Stimulated activated CD4-positive, alpha-beta T cell treated with anti-CD3 and anti-CD28 coated beads, Interleukin-1b, Interleukin-23, amount 100 ng/mL, for 4 hours (primary cell): Measurements from ENCODE around the gene GM2A.
"Not testable (repeated sequence)": the region's sequence is repeated elsewhere in the genome, so short reads cannot be mapped to it uniquely, and the experiment has no call there.

Experiments used
- DNase-seq, 2 donors: peaks; one replicate each; pipeline ENCODE4 v3.0.0-alpha.2; 2020; ENCODE audit warnings: low read depth in 2 of 2

The GM2A gene

GRCh38 chr5:151251621-151252020 lies 1.4 kb upstream of the GM2A start:
- no peak for DNase-seq

- DNase-seq: no peak
Measured at GRCh38 chr5:151253605-151253950, 593 bp downstream of the GM2A start.

- no peak for DNase-seq
Measured at GRCh38 chr5:151254556-151254955, 1.6 kb downstream of the GM2A start.

GRCh38 chr5:151254990-151255389 lies 2.0 kb downstream of the GM2A start:
- not testable (repeated sequence) for DNase-seq

- no peak for DNase-seq
Measured at GRCh38 chr5:151255621-151256286, 2.8 kb downstream of the GM2A start.

GRCh38 chr5:151257731-151258181 lies 4.8 kb downstream of the GM2A start:
- no peak for DNase-seq

- no peak for DNase-seq
Measured at GRCh38 chr5:151258201-151258611, 5.2 kb downstream of the GM2A start.

GRCh38 chr5:151258816-151259215 lies 5.8 kb downstream of the GM2A start:
- no peak for DNase-seq

- DNase-seq: no peak
Measured at GRCh38 chr5:151259931-151260330, 6.9 kb downstream of the GM2A start.

- no peak for DNase-seq
Measured at GRCh38 chr5:151262532-151262931, 9.5 kb downstream of the GM2A start.

- DNase-seq: no peak
Measured at GRCh38 chr5:151264113-151264512, 11.1 kb downstream of the GM2A start.

GRCh38 chr5:151267491-151268260 lies 14.7 kb downstream of the GM2A start:
- DNase-seq: no peak

- DNase-seq: no peak
Measured at GRCh38 chr5:151270599-151270998, 17.6 kb downstream of the GM2A start.

GRCh38 chr5:151271336-151271735 lies 18.4 kb downstream of the GM2A start:
- no peak for DNase-seq

GRCh38 chr5:151274666-151275065 lies 21.7 kb downstream of the GM2A start:
- DNase-seq: no peak

GRCh38 chr5:151275803-151276202 lies 22.8 kb downstream of the GM2A start:
- DNase-seq: no peak

GRCh38 chr5:151278845-151279244 lies 25.9 kb downstream of the GM2A start:
- no peak for DNase-seq

GRCh38 chr5:151280443-151280842 lies 27.5 kb downstream of the GM2A start:
- no peak for DNase-seq

- no peak for DNase-seq
Measured at GRCh38 chr5:151281001-151281639, 28.1 kb downstream of the GM2A start.

GRCh38 chr5:151283120-151283825 lies 30.3 kb downstream of the GM2A start:
- no peak for DNase-seq

GRCh38 chr5:151284392-151284967 lies 31.5 kb downstream of the GM2A start:
- DNase-seq: no peak

- no peak for DNase-seq
Measured at GRCh38 chr5:151285683-151286082, 32.7 kb downstream of the GM2A start.
